Kasumi-1 (cell line): Measurements from ENCODE around the gene IPCEF1.

Experiments used
- DNase-seq, 2 experiments: peaks; one replicate each; lab custom pipeline; 2025; lab: John Stamatoyannopoulos, UW

The IPCEF1 gene

GRCh38 chr6:154371281-154371680 lies 14.7 kb upstream of the IPCEF1 start:
- DNase-seq = no peak

- DNase-seq = peak; percentile 68 to 76
Measured at GRCh38 chr6:154370545-154370944, 13.9 kb upstream of the IPCEF1 start.

GRCh38 chr6:154367839-154368695 lies 11.5 kb upstream of the IPCEF1 start:
- no peak for DNase-seq

- DNase-seq = no peak
Measured at GRCh38 chr6:154367336-154367735, 10.7 kb upstream of the IPCEF1 start.

- no peak for DNase-seq
Measured at GRCh38 chr6:154363821-154364220, 7.2 kb upstream of the IPCEF1 start.

- DNase-seq = no peak
Measured at GRCh38 chr6:154361476-154361875, 4.9 kb upstream of the IPCEF1 start.

GRCh38 chr6:154360476-154360875 lies 3.9 kb upstream of the IPCEF1 start:
- peak in 1 of 2 experiments; percentile 19 for DNase-seq

- no peak for DNase-seq
Measured at GRCh38 chr6:154359679-154360078, 3.1 kb upstream of the IPCEF1 start.

- DNase-seq = peak; percentile 93
Measured at GRCh38 chr6:154359161-154359574, 2.6 kb upstream of the IPCEF1 start.

- no peak for DNase-seq
Measured at GRCh38 chr6:154358019-154358545, 1.5 kb upstream of the IPCEF1 start.

GRCh38 chr6:154356113-154356512 lies 490 bp downstream of the IPCEF1 start:
- peak; percentile 40 to 48 for DNase-seq

GRCh38 chr6:154354265-154354777 lies 2.3 kb downstream of the IPCEF1 start:
- no peak for DNase-seq

GRCh38 chr6:154353626-154354025 lies 3.0 kb downstream of the IPCEF1 start:
- peak in 1 of 2 experiments; percentile 14 for DNase-seq

GRCh38 chr6:154352898-154353585 lies 3.6 kb downstream of the IPCEF1 start:
- peak; percentile 25 to 31 for DNase-seq

- no peak for DNase-seq
Measured at GRCh38 chr6:154350293-154350692, 6.3 kb downstream of the IPCEF1 start.

- DNase-seq = no peak
Measured at GRCh38 chr6:154347981-154348380, 8.6 kb downstream of the IPCEF1 start.

- no peak for DNase-seq
Measured at GRCh38 chr6:154345811-154346210, 10.8 kb downstream of the IPCEF1 start.

- peak; percentile 45 to 60 for DNase-seq
Measured at GRCh38 chr6:154343473-154344308, 12.9 kb downstream of the IPCEF1 start.

GRCh38 chr6:154341871-154342270 lies 14.7 kb downstream of the IPCEF1 start:
- DNase-seq = no peak

GRCh38 chr6:154341336-154341735 lies 15.3 kb downstream of the IPCEF1 start:
- DNase-seq = peak in 1 of 2 experiments; percentile 8

GRCh38 chr6:154337406-154338005 lies 19.1 kb downstream of the IPCEF1 start:
- DNase-seq = peak in 1 of 2 experiments; percentile 19
